GM21737 (cell line): Measurements from ENCODE around the gene SPRY4.
"Not testable (repeated sequence)": the region's sequence is repeated elsewhere in the genome, so short reads cannot be mapped to it uniquely, and the experiment has no call there.

Experiments
- ATAC-seq: cut with Tn5 transposase; IDR thresholded peaks from one replicate; pipeline ENCODE4 v1.9.1; 2021; ENCODE audit warnings: mild to moderate bottlenecking, moderate library complexity; ENCODE audit not compliant: unreplicated experiment

The SPRY4 gene

DNA sequence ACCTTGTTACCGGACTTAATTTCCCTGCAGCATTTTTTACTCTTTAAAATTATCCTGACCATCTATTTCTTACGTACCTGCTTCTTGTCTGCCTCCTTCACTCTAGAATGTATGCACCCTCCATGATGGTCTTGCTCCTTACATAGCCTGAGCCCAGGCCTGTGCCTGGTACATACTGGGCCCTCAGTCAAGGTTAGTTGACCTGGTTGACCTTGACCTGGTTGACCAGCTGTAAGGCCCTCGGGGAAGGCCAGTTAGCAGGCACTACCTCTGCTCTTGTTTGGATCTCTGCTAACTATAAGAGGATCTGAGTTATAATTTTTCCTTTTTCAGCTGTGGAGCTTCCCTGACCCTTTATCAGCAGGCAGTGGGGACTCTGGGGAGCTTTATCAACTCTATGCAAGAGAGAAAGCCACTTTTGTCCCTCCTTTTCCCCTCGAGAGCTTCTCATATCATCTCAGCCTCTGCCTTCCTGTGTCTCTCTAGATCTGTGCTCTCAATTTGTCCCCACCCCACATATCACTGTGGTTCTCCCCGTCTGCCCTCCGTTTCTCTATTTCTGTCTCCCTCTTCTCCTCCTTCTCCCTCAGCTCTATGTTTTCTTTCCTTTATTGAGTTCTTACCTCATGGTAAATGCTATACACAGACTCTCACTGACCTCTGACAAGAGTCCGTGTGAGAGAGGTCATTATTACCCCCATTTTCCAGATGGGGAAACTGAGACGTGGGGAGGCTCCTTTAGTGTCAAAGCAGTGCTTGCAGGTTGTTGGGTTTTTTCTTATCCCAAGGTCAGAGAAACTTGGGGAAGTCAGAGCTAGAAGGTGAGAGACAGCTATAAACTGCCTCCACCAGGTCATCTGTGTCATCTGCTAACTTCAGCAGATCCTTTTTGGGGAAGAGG is 28.6 kb downstream of the SPRY4 start:
- no peak for ATAC-seq

GRCh38 chr5:142295084-142295758 is 29.6 kb downstream of the SPRY4 start:
- no peak for ATAC-seq

- ATAC-seq = no peak
Observed at GRCh38 chr5:142293486-142293885, 31.3 kb downstream of the SPRY4 start.

- ATAC-seq = no peak
Observed at GRCh38 chr5:142292808-142293207, 32.0 kb downstream of the SPRY4 start.

DNA sequence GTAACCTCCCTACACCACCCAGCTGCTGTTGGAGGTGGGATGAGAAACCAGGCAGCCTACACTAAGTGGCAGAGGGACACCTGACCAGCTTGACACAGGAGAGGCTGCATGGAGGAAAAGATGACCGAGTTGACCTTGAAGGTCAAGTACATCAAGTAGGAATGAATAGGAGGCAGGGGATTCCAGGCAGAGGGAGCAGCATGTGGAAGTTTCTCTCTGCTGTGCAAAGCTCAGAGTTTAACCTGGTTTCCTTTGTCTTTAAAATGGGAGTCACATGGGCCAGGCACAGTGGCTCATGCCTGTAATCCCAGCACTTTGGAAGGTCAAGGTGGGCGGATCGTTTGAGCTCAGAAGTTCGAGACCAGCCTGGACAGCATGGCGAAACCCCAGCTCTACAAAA is 32.6 kb downstream of the SPRY4 start:
- no peak for ATAC-seq

DNA sequence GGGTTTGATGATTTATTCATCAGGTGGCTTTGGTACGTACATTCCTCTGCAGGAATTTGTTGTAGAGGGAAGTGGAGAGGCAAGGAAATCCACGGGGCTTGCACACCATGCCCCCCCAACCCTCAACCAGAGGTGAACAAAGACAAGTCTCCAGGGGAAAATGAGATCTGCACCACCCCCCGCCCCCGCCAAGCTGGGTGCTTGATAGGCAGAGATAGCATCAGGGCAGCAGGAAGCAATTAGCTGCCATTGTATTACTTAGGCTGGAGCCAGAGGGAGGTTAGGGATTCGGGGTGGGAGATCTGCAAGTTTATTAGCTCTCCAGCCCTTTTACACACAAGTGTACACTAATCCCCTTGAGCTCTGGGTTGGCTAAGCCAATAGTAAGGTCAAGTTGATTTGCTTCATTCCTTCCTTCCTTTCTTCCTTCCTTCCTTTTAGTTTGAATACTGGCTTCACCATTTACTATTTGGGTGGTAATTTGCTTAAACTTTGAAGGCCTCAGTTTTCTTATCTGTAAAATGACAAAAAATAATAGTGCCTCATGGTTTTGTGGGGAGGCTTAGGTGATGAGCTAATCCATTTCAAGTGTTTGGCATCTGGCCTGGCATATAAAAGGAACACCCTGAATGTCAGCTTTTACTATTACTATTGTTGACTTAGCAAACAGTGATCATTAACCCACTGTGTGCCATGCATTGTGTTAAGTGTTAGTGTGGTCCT is 34.1 kb downstream of the SPRY4 start:
- ATAC-seq = no peak

DNA sequence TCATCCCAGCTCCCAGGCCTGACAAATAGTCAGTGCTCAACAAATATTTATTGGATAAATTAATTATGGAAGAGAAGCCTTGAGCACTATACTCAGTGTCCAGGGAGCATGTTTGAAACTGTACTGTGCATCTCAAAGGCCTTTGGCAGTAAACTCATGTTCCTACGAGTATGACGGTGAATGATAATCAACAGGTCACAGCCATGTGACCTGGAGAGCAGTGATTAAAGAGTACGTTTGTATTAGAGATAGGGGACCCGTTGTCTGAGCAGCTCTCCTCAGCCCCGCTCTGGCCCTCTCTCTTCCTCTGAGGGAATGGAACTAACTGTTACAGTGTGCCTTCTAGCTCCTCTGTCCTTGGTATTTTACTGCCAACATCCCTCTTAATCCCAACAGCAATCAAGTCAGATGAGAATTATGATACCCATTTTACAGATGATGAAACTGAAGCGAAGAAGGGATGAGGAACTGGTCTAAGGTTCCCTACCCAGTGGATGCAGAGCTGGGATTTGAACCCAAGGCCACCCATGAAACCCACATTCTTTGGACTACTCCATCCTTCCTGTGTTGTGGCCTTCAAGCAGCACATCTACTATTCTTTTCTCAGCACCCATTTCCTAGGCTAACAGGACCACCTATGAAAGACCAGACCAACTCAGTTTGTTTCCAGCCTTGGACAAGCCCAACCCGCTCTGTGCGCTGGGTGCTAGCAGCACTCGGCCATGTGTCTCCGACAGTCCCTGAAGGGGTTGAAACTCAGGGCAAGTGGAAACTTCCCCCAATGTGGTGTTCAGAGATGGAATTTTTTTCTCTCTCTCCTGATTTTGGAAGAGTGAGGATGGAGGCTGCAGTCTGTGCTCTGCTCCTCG is 34.9 kb downstream of the SPRY4 start:
- no peak for ATAC-seq

DNA sequence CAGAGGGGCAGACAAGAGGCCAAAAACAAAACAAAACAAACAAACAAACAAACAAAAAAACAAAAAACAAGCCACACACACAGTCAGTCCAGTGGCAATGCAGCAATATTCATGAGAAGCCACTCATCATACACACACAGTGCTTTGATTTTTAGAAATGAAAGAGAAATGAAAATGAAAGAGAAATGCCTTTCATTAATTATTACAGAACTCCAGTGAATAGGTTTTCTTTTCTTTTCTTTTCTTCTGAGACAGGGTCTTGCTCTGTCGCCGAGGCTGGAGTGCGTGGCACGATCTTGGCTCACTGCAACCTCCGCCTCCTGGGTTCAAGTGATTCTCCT is 36.9 kb downstream of the SPRY4 start:
- peak; percentile 54 for ATAC-seq

GRCh38 chr5:142287096-142287972 is 37.5 kb downstream of the SPRY4 start:
- peak; percentile 56 for ATAC-seq

DNA sequence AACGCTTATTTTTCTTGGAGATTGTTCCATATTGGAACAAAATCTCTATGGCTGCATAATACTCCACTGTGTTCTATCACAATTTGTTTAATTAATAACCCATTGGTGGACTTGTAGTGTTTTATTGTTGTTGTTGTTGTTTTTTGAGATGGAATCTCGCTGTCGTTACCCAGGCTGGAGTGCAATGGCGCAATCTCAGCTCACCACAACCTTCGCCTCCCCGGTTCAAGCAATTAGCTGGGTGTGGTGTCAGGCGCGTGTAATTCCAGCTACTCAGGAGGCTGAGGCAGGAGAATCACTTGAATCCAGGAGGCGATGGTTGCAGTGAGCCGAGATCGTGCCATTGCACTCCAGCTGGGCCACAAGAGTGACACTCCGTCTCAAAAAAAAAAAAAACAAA is 38.7 kb downstream of the SPRY4 start:
- ATAC-seq = no peak

- ATAC-seq = no peak
Observed at GRCh38 chr5:142283304-142283703, 41.5 kb downstream of the SPRY4 start.

DNA sequence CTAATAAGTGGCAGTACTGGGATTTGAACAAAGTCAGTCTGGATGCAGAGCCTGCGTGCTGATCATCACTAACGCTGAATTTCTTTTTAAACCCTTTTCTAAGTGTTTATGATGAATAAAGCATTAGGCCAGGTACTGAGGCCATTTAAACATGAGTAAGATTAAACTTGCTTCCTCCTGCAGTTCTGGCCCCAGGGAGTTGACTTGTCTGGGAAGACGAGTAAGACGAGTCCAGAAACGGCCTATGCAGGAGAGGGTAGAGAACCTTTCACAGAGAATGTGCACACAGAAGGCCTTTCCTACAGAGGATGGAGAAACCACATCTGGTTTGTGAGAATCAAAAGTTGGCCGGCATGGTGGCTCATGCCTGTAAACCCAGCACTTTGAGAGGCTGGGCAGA is 42.9 kb downstream of the SPRY4 start:
- no peak for ATAC-seq

DNA sequence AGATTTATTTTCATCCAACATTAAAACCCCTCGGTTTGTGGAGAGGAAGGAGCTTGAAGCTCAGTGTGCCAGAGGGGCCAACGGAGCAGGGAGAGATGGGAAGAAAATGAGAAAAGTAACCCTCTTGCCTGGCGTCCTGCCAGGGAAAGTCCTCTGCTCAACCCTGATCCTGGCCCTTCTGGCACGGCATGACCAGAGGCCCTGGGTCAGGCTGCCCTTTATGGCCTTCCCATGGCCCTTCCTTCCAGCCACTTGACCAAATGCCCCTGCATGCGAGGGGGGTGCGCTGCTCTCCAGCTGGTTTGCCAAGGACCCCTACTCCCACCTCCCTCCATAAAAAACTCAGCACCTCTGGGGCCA is 43.8 kb downstream of the SPRY4 start:
- ATAC-seq = no peak

- no peak for ATAC-seq
Observed at GRCh38 chr5:142280066-142281007, 44.5 kb downstream of the SPRY4 start.

- no peak for ATAC-seq
Observed at GRCh38 chr5:142278627-142279026, 46.2 kb downstream of the SPRY4 start.

GRCh38 chr5:142277796-142278195 is 47.0 kb downstream of the SPRY4 start:
- ATAC-seq = no peak

- no peak for ATAC-seq
Observed at GRCh38 chr5:142276517-142276916, 48.3 kb downstream of the SPRY4 start.

GRCh38 chr5:142275496-142275895 is 49.3 kb downstream of the SPRY4 start:
- no peak for ATAC-seq

DNA sequence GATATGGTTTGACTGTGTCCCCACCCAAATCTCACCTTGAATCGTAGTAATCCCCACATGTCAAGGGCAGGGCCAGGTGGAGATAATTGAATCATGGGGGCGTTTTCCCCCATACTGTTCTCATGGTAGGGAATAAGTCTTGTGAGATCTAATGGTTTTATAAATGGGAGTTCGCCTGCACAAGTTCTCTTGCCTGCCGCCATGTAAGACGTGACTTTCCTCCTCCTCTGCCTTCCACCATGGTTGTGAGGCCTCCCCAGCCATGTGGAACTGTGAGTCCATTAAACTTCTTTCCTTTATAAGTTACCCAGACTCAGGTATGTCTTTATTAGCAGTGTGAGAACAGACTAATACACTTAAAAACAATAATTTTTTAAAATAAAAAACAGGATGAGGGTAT is 52.2 kb downstream of the SPRY4 start:
- not testable (repeated sequence) for ATAC-seq
